PFSK-1 (cell line): Measurements from ENCODE around the gene TEKT3.

Experiments
- FOXP2 ChIP-seq: optimal IDR thresholded peaks from 2 replicates; pipeline ENCODE3; 2011; ENCODE audit warnings: borderline replicate concordance, control low read depth, inconsistent platforms; ENCODE audit not compliant: insufficient read depth; ENCODE audit errors: extremely low read length, extremely low read depth
- POLR2AphosphoS5 ChIP-seq: IDR thresholded peaks from 2 replicates; pipeline ENCODE4 v1.6.1; 2012; ENCODE audit warnings: low read depth, mild to moderate bottlenecking, control low read depth, low read length, moderate library complexity
- REST ChIP-seq, 2 experiments: IDR thresholded peaks; 2 replicates each; pipeline versions ENCODE4 v1.6.1 to v1.8.0; 2011 to 2012; ENCODE audit warnings: low read depth in 2 of 2, low read length in 2 of 2, control low read depth in 1 of 2, inconsistent platforms in 1 of 2, mild to moderate bottlenecking in 1 of 2, moderate library complexity in 1 of 2; ENCODE audit not compliant: insufficient read depth in 1 of 2
- SIN3A ChIP-seq: IDR thresholded peaks from 2 replicates; pipeline ENCODE4 v1.6.1; 2012; ENCODE audit warnings: mild to moderate bottlenecking, low read length, moderate library complexity, borderline replicate concordance; ENCODE audit not compliant: insufficient read depth
- TAF1 ChIP-seq: IDR thresholded peaks from 2 replicates; pipeline ENCODE4 v1.6.1; 2012; ENCODE audit warnings: low read length, control low read depth, borderline replicate concordance; ENCODE audit not compliant: insufficient read depth

TEKT3 gene

GRCh38 chr17:15271741-15272140 is 69.7 kb downstream of the TEKT3 start:
- no peak for TF ChIP-seq TAF1
- no peak for TF ChIP-seq FOXP2
- TF ChIP-seq POLR2AphosphoS5, result no peak
- no peak for TF ChIP-seq SIN3A
- TF ChIP-seq REST (IDR thresholded peaks at IDR 0.05; ENCODE audit: insufficient read depth in 1 of 2, low read depth in 2 of 2, low read length in 2 of 2), result no peak

GRCh38 chr17:15270628-15271381 is 70.6 kb downstream of the TEKT3 start:
- TF ChIP-seq REST (IDR thresholded peaks at IDR 0.05; ENCODE audit: insufficient read depth in 1 of 2, low read depth in 2 of 2, low read length in 2 of 2) (no peak), FOXP2 (no peak), SIN3A (no peak), TAF1 (no peak), POLR2AphosphoS5 (no peak)

DNA sequence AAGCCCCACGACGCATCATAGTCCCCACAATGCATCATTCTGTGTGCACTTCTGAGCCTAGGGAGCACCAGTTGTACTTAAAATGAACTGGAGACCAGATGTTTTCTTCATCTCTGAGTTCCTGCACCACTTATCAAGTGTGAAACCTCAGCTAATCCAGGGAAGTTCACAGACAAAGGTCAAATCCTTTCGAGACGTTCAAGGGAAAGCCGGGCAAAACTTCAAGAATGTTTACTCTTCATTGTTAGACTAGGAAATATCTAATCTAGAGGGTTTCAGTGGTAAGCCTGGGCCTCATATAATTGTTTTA is 71.7 kb downstream of the TEKT3 start:
- TF ChIP-seq SIN3A, result no peak
- no peak for TF ChIP-seq REST (IDR thresholded peaks at IDR 0.05; ENCODE audit: insufficient read depth in 1 of 2, low read depth in 2 of 2, low read length in 2 of 2)

- no peak for TF ChIP-seq REST (IDR thresholded peaks at IDR 0.05; ENCODE audit: insufficient read depth in 1 of 2, low read depth in 2 of 2, low read length in 2 of 2)
- no peak for TF ChIP-seq TAF1
- no peak for TF ChIP-seq FOXP2
- no peak for TF ChIP-seq SIN3A
- TF ChIP-seq POLR2AphosphoS5, result no peak
These were observed 72.2 kb downstream of the TEKT3 start for GRCh38 chr17:15269087-15269779.

- TF ChIP-seq POLR2AphosphoS5, result no peak
- TF ChIP-seq SIN3A, result no peak
- no peak for TF ChIP-seq TAF1
- no peak for TF ChIP-seq FOXP2
- no peak for TF ChIP-seq REST (IDR thresholded peaks at IDR 0.05; ENCODE audit: insufficient read depth in 1 of 2, low read depth in 2 of 2, low read length in 2 of 2)
These were observed 72.9 kb downstream of the TEKT3 start for GRCh38 chr17:15268461-15268860.
